Activated CD8-positive, alpha-beta memory T cell treated with anti-CD3 and anti-CD28 coated beads for 48 hours (primary cell): ENCODE results near the gene FAF1.

Source experiments
- DNase-seq, 3 experiments: peaks; one replicate each; pipeline ENCODE4 v3.0.0-alpha.2; 2020; ENCODE audit warnings: low read depth in 2 of 3, low spot score in 2 of 3

The FAF1 gene

GRCh38 chr1:50705041-50705440 lies 255.0 kb downstream of the FAF1 start:
- no peak for DNase-seq

- DNase-seq: no peak
These were observed 255.9 kb downstream of the FAF1 start for GRCh38 chr1:50704126-50704525.

- no peak for DNase-seq
These were observed 256.8 kb downstream of the FAF1 start for GRCh38 chr1:50703240-50703639.

- no peak for DNase-seq
These were observed 257.7 kb downstream of the FAF1 start for GRCh38 chr1:50702395-50702794.

- no peak for DNase-seq
These were observed 258.3 kb downstream of the FAF1 start for GRCh38 chr1:50701706-50702317.

GRCh38 chr1:50700621-50701020 lies 259.4 kb downstream of the FAF1 start:
- DNase-seq: no peak

- DNase-seq: no peak
These were observed 259.9 kb downstream of the FAF1 start for GRCh38 chr1:50700214-50700613.

- DNase-seq: no peak
These were observed 260.3 kb downstream of the FAF1 start for GRCh38 chr1:50699795-50700194.

GRCh38 chr1:50697440-50698421 lies 262.3 kb downstream of the FAF1 start:
- DNase-seq: no peak

GRCh38 chr1:50693829-50694228 lies 266.2 kb downstream of the FAF1 start:
- no peak for DNase-seq

- DNase-seq: no peak
These were observed 275.9 kb downstream of the FAF1 start for GRCh38 chr1:50684185-50684584.

GRCh38 chr1:50681931-50682330 lies 278.1 kb downstream of the FAF1 start:
- DNase-seq: no peak

GRCh38 chr1:50667710-50668356 lies 292.2 kb downstream of the FAF1 start:
- no peak for DNase-seq

GRCh38 chr1:50667272-50667671 lies 292.8 kb downstream of the FAF1 start:
- no peak for DNase-seq

GRCh38 chr1:50666849-50667248 lies 293.2 kb downstream of the FAF1 start:
- no peak for DNase-seq

- no peak for DNase-seq
These were observed 294.7 kb downstream of the FAF1 start for GRCh38 chr1:50665413-50665812.

- no peak for DNase-seq
These were observed 298.4 kb downstream of the FAF1 start for GRCh38 chr1:50661626-50662025.

- no peak for DNase-seq
These were observed 300.9 kb downstream of the FAF1 start for GRCh38 chr1:50659107-50659662.

GRCh38 chr1:50658459-50659076 lies 301.5 kb downstream of the FAF1 start:
- DNase-seq: no peak

GRCh38 chr1:50656931-50657330 lies 303.1 kb downstream of the FAF1 start:
- DNase-seq: no peak
